ENCODE measurements around the gene TMEM129.
A peak's percentile ranks its signal among the peaks of the same experiment; 100 is the strongest.
"Not testable (repeated sequence)": the region's sequence is repeated elsewhere in the genome, so short reads cannot be mapped to it uniquely, and the experiment has no call there.

Gene TMEM129

DNA sequence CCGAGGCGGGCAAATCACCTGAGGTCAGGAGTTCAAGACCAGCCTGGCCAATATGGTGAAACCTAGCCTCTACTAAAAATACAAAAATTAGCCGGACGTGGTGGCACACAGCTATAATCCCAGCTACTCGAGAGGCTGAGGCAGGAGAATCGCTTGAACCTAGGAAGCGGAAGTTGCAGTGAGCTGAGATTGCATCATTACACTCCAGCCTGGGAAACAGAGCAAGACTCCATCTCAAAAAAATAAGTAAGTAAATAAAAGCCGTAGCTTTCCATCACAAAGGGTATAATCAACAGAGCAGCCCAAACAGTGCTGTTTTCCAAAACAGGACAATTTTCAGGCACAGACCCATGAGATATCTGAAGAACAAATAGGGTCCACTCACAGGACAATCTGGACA is 19.5 kb downstream of the TMEM129 start:
- not testable (repeated sequence) for FAIRE-seq; DNase-seq (ENCODE audit: low spot score)

GRCh38 chr4:1695913-1696312 is 25.2 kb downstream of the TMEM129 start:
- DNase-seq (ENCODE audit: low spot score) (no peak), FAIRE-seq (no peak)

DNA sequence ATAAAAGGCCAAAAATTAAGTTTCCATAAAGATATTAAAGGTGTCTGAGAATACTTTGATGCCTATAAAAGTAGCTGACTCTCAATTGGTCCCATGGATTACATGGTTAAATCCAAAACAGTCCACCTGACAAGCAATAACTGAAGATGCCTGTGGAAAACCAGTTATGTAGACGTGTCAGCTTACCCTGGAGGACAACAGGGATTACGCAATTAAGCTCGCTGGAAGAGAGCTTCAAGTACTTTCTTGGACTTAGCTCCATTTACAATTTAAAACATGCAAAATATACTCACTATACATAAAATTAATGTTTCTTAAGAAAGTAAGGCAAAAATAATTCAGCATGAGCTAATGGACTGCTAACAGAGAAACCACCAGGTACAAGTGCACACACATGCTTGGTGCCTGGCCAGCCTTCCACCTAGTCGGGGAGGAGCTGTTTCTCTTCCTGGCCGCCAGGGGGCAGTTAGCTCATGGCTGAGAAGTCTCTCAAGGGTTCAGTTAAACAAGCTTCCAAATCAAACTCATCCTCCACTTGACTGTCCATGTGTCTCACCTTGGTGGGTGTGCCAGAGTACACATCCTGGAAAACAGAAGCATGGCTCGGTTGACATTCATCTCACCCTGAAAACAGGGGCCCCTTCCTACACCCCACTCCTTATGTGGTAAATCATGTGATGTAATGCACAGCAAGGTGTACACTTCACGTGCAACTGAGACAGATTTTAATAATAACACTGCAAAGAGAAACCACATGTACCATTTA is 27.8 kb downstream of the TMEM129 start:
- FAIRE-seq (no peak), DNase-seq (ENCODE audit: low spot score) (peak; percentile 66)

DNA sequence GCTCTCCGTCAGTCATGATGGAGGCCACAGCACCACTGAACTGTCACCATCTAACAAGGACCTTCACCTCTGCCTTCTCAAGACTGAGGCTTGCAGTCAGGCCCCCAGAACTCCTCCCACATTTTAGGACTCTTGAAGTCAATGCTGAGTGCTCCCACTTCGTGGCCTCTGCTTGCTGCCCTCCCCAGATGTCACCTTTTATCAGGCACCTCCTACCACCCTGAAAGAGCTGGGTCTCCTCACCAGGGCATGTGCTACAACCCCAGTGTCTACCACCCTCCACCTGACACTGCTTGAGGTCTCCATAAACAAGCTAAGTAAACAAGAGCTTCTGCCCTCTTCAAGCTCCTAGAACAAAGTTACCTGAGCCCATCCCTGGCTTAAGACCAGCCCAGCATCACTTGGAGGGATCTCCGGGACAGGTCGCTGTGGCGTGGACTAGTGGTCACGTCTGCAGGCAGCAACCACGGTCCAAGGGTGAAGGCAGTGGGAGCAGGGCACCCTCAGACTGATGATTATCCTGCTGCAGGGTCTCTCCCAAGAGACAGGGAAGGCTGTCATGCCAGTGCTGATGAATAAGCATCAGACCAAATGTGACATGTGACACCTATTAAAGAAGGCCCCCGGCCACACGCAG is 29.3 kb downstream of the TMEM129 start:
- FAIRE-seq (no peak), DNase-seq (ENCODE audit: low spot score) (no peak)

GRCh38 chr4:1690698-1691097 is 30.4 kb downstream of the TMEM129 start:
- no peak for FAIRE-seq
- DNase-seq (ENCODE audit: low spot score) = no peak

- FAIRE-seq = no peak
- no peak for DNase-seq (ENCODE audit: low spot score)
These were observed 34.6 kb downstream of the TMEM129 start for GRCh38 chr4:1686440-1687036.

DNA sequence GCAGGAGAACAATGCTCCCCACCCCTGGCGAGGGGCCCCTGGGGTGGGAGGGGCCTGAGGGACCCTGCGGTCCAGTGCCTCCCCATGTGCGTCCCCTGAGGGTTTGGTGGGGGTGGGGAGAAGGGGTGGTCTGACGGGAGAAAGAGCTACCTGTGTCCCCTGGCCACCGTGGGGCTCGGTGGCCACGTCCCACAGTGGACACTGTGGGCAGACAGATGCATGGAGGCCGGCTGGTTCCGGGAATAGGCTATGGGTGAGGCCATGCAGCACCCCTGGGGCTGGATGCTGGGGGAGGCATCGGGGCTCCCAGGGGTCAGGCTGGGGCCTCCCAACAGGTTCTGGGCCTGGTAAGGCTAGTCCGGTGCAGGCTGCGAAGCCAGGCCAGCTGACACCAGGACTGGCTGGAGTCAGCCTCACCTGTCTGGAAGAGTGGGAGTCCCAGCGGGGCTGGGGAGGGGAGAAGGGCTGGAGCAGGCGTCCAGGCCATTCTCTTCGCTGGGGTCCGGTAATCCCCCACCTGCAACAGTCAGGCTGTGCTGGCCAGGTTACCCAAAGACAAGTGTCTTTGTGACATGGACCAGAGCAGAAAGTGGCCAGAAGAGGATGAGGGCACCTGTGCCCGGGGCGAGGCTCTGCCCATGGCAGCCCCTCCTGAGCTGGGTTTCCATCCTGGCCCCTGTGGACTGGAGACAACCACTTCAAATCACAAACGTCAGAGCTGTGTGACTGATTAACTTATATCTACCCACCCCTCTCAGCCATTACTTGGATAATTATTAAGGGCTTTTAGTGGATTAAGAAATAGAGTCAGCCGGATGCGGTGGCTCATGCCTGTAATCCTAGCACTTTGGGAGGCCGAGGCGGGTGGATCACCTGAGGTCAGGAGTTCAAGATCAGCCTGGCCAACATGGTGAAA is 35.6 kb downstream of the TMEM129 start:
- DNase-seq (ENCODE audit: low spot score) (peak; percentile 48), FAIRE-seq (no peak)

DNA sequence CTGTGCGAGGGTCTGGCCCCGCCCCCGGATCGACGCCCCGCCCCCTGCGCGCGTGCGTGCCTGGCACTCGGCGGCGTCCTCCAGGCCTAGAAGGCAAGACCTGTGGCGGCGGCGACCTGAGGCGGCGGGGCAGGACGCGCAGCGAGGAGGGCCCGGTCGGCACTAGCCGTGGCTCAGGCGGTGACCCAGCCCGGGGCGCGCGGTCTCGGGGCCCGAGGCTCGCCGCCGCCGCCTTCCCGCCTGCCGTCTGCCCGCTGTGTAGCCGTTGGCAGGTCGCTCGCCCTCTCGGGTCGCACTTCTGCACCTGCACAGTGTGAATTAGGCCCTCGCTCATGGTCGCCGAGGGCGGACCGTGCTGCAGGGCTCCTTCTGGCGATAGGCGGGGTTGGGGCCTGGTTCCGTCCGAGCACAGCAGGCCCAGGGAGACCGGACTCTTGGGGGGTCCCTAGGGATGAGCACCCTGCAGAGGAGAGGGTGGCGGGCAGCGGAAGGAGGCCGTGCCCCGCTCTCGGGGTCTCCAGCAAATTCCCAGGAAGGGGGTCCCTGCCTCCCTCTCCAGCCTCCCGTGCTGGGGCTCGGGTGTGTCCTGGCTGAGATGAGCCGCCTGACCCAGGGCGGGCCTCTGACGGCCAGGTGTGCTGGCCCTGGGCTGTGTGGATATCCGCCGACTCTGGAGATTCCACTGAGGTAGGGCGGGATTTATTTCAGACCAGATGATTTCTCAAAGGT is 36.5 kb downstream of the TMEM129 start:
- FAIRE-seq = no peak
- no peak for DNase-seq (ENCODE audit: low spot score)

GRCh38 chr4:1683736-1684505 is 37.2 kb downstream of the TMEM129 start, which contains the start of gene FAM53A:
TSS of gene FAM53A (minus strand) at chr4:1684313. CDS start at chr4:1668741, 15,572 bp downstream.
- FAIRE-seq = no peak
- no peak for DNase-seq (ENCODE audit: low spot score)

DNA sequence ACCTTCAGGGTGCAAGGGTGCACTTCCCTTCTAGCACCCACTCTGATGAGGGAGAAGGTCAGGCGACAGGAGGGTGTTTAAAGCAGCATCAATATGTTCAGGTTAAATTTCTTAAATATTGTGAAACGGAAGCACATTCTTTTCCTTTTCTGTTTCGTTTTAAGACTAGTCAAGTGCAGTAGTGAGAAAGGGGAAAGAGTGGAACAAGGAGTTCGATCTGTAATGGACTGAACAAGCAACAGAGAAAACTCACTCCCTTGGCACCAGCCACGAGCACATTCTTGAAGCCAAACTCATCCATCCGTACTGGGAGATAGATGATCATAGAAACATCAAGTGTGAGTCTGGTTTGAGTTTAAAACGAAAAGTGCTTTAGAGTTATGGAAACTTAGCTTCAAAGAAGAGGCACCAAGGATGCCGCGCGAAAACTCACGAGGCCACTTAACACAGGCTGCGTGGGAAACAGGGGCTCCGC is 37.8 kb downstream of the TMEM129 start:
- FAIRE-seq (no peak), DNase-seq (ENCODE audit: low spot score) (peak; percentile 16)

- DNase-seq (ENCODE audit: low spot score) = no peak
- no peak for FAIRE-seq
These were observed 38.3 kb downstream of the TMEM129 start for GRCh38 chr4:1682860-1683259.

GRCh38 chr4:1678244-1678643 is 42.9 kb downstream of the TMEM129 start:
- FAIRE-seq (no peak), DNase-seq (ENCODE audit: low spot score) (no peak)

- FAIRE-seq = no peak
- no peak for DNase-seq (ENCODE audit: low spot score)
These were observed 44.3 kb downstream of the TMEM129 start for GRCh38 chr4:1676605-1677525.

DNA sequence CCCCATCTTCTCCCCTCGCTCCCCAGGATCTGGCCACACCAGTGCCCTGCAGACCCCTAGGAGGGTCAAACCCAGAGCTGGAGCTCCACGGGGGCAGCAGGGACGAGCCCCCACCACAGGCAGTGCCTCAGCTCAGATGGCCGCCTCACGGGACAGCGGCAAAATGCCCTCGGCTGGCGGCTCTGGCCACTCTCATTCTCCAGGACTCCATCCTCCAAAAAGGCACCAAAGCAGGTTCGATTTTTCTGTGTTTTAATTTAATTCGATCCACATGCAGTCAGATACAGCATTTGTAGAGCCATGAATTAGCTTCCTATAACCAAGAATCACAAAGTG is 45.4 kb downstream of the TMEM129 start:
- FAIRE-seq = no peak
- DNase-seq (ENCODE audit: low spot score) = no peak

GRCh38 chr4:1675136-1675801 is 45.9 kb downstream of the TMEM129 start:
- DNase-seq (ENCODE audit: low spot score) = no peak
- no peak for FAIRE-seq

DNA sequence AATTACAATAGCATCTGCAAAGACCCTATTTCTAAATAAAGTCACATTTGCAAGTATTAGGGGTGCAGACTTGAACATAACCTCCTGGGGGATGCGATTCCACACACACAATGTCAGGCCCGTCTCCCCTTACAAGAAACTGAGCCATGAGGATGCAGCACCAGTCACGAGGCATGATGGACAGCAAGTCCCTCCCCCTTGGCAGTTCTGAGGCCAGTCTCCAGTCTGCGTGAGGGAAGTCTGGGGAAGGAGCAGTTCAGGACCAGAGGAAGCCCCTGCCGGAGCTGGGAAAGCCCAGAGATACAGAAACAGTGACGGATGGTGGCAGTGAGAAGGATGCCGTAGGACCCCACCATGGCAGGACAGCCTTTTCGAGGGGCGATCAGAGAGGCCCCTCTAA is 46.4 kb downstream of the TMEM129 start:
- DNase-seq (ENCODE audit: low spot score) (no peak), FAIRE-seq (no peak)

DNA sequence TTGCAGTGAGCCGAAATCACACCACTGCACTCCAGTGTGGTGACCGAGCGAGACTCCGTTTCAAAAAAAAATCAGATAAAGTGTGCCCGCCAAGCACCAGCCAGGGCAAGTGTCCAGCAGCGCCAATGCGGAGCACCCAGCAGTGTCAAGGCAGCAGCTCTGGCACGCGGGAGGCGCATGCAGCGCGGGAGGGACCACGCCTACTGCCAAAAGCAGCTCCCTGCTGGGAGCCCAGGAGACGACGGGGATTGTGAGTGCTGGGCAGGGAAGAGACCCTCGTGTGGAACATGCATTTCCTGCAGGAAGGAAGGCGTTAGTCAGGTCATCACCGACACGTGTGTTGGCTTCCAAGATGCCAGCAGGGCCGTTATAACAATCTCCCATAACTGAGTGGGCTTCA is 47.5 kb downstream of the TMEM129 start:
- no peak for DNase-seq (ENCODE audit: low spot score)
- FAIRE-seq = no peak

DNA sequence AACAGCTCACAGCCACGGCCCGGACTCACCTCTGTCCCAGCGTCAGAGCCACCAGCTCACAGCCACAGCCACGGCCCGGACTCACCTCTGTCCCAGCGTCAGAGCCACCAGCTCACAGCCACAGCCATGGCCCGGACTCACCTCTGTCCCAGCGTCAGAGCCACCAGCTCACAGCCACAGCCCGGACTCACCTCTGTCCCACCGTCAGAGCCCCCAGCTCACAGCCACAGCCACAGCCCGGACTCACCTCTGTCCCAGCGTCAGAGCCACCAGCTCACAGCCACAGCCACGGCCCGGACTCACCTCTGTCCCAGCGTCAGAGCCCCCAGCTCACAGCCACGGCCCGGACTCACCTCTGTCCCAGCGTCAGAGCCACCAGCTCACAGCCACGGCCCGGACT is 50.1 kb downstream of the TMEM129 start:
- not testable (repeated sequence) for DNase-seq (ENCODE audit: low spot score); FAIRE-seq
